DOHH2 (cell line): ENCODE results near the gene OIT3.

Experiments
- EZH2phosphoT487 ChIP-seq: fragments of 200-600 bp; sonication (generic); IDR thresholded peaks from 2 replicates; pipeline ENCODE4 v1.6.1; 2017; ENCODE audit warnings: borderline replicate concordance, mild to moderate bottlenecking, antibody characterized with exemption, low read length, moderate library complexity, mixed read lengths
- TF ChIP-seq, protein P1 (sequence below): fragments of 200-600 bp; sonication (generic); IDR thresholded peaks from one replicate; pipeline ENCODE4 v1.5.1; 2014; ENCODE audit warnings: antibody characterized with exemption, mild to moderate bottlenecking, low read depth, low read length; ENCODE audit not compliant: poor library complexity, severe bottlenecking

DNA sequence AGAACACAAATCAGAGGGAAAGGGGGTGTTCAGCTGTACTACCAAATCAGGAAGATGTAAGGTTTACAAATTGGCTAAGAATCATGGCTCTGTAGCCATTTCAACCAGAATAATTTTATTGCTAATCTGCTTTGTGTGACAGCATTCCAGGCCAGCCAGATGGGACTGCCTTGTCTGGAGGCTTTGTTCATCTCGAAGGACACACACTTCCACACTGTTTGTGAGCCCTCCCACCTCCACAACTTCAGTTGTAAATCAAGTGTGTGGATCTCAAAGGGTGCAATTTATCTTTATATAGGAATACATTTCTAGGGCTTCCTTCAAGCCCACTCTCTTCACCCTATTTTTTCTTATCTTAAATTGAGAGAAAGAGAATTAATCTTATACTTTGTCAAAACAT lies 6.9 kb upstream of the OIT3 start:
- TF ChIP-seq, protein P1, sequence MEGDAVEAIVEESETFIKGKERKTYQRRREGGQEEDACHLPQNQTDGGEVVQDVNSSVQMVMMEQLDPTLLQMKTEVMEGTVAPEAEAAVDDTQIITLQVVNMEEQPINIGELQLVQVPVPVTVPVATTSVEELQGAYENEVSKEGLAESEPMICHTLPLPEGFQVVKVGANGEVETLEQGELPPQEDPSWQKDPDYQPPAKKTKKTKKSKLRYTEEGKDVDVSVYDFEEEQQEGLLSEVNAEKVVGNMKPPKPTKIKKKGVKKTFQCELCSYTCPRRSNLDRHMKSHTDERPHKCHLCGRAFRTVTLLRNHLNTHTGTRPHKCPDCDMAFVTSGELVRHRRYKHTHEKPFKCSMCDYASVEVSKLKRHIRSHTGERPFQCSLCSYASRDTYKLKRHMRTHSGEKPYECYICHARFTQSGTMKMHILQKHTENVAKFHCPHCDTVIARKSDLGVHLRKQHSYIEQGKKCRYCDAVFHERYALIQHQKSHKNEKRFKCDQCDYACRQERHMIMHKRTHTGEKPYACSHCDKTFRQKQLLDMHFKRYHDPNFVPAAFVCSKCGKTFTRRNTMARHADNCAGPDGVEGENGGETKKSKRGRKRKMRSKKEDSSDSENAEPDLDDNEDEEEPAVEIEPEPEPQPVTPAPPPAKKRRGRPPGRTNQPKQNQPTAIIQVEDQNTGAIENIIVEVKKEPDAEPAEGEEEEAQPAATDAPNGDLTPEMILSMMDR, result no peak
- TF ChIP-seq EZH2phosphoT487, result no peak
